Activated CD4-positive, CD25-positive, alpha-beta regulatory T cell (primary cell): ENCODE data around the gene RSPH6A.
"Not testable (repeated sequence)": the region's sequence is repeated elsewhere in the genome, so short reads cannot be mapped to it uniquely, and the experiment has no call there.

Source experiments
- DNase-seq, 4 experiments: peaks; one replicate each; lab custom pipeline; 2025; lab: John Stamatoyannopoulos, UW

RSPH6A gene

DNA sequence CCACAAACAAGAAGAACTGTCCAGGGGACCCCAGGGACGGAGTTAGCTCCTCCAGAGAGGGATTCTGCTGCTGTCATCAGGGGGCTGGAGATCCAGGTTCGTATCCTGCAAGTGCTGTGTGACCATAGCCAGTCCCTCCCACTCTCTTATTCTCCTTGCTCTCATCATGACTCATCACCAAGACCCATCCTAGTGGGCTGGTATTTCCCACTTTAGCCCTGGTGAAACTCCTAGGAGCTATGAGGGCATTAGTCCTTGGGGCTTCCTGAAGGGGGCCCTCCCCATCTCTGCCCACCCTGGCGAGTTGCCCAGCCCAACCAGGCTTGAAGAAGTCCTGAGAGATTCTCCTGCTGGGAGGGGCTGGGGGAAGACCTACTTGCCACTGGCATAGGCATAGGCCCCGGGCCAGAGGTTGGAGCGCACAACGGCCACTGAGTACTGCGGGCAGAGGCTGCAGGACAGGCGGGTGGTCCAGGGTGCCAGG is 15.0 kb downstream of the RSPH6A start:
- DNase-seq, result no peak

DNA sequence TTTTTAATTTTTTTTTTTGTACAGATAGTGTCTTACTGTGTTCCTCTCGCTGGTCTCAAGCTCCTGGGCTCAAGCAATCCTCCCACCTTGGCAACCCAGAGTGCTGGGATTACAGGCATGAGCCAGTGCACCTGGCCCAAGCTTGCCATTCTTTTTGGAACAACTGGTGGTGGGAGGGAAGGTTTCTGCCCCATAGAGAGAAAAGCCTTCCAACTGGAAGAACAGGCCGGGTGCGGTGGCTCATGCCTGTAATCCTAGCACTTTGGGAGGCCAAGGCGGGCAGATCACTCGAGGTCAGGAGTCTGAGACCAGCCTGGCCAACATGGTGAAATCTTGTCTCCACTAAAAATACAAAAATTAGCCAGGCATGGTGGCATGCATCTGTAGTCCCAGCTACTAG is 15.6 kb downstream of the RSPH6A start:
- not testable (repeated sequence) for DNase-seq

DNA sequence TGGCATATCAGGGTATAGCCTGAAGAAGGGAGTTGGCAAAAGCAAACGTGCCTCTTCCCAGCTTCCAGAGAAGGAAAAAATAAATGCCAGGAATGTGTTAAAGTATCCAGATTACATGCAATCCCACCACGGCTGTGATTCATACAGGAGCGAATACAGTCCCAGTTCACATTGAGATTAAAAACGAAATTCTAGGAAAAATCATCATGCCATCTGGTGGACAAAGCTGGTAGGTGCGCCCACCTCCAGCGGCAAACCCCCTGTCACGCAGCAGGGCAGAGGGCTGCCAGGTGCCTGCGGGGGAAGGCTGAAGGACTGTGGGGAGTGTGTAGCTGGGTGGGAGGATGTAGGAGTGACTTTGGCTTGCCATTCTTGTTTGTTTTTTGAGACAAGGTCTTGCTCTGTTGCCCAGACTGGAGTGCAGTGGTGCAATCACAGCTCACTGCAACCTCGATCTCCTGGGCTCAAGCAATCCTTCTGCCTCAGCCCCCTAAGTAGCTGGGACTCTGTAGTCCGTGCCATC is 16.1 kb downstream of the RSPH6A start:
- peak in 1 of 4 experiments; percentile 19 for DNase-seq

DNA sequence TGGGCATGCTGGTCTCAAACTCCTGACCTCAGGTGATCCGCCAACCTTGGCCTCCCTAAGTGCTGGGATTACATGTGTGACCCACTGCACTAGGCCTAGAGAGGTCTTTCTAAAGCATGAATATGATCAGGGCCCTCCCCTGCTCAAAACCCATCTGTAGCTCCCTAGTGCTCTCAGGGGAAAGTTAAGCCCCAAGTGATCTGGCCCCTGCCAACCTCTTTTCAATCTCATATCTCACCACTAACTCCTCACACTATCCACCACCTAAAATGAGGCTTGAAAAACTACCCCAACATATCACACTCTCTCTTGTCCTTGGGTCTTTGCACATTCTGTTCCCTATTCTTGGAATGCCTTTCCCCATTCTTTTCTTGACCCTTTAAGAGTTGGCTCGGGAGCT is 20.5 kb downstream of the RSPH6A start:
- DNase-seq, result no peak

DNA sequence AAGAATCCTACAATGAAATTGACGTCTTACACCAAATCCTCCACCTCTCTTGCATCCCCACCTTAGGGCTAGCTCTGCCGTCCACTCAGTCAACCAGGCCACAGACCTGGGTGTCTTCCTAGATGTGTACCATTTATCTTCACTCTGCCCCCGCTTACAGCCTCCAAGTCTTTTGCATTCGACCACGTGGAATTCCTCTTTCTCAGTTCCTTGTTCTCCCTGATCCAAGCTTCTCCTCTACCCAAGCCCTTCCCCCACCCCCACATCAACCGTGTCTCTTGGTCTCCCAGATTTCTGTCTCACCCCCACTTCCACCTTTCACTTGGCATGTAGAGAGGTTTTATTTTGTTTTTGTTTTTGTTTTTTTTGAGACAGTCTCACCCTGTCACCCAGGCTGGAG is 21.2 kb downstream of the RSPH6A start:
- DNase-seq, result no peak

DNA sequence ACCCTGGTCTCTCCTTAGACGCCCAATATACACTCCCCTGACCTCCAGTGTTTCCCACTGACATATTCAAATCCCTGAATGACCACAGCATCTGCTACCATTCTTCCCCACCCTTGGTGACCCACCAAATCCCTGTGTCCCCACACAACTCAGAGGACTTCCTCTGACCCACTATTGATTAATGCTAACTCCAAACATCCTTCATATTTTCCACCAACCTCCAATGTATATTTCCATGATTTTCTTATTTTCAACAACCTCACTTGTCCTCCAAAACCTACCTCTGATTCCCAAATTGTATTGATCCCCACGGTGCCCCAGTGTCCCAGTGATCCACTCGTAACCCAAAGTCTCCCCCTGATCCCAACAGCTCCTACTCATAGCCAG is 21.9 kb downstream of the RSPH6A start:
- no peak for DNase-seq

DNA sequence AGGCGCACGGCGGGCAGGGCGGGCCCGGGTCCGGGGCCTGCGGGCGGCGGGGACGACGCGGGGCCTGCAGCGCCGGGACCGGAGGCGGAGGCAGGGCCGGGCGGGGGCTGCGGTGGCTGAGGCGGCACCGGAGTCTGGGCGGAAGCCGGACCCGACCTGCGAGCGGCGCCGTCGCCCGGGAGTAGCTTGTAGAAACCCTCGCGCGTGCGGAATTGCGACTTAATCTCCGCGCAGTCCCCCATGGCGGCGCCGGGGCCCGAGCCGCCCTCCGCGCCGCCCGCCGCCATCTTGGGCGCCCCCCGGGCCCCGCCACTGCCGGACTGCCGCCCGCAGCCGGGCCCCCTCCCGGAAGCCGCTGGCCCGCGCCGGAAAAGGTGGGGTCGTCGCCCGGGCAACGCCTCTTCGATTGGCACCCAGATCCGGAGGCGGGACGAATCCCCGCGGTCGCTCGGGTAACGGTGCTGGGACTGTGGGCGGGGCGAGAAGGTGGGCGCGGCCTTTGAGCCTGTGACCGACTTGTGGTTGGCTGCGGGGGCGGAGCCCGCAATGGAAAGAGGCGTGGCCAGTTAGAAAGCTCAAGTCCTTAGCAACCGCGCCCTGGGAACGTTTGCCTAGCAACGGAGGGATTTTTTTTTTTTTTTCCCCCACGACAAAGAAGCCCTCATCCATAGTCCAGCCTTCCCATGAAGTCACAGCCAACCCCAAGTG is 22.5 kb downstream of the RSPH6A start, which contains the start of gene DMWD:
DMWD (minus strand) TSS at position 376 of the 708 bp plus-strand sequence; CDS start at position 287, 89 bp downstream.
- DNase-seq, result peak; percentile 99

DNA sequence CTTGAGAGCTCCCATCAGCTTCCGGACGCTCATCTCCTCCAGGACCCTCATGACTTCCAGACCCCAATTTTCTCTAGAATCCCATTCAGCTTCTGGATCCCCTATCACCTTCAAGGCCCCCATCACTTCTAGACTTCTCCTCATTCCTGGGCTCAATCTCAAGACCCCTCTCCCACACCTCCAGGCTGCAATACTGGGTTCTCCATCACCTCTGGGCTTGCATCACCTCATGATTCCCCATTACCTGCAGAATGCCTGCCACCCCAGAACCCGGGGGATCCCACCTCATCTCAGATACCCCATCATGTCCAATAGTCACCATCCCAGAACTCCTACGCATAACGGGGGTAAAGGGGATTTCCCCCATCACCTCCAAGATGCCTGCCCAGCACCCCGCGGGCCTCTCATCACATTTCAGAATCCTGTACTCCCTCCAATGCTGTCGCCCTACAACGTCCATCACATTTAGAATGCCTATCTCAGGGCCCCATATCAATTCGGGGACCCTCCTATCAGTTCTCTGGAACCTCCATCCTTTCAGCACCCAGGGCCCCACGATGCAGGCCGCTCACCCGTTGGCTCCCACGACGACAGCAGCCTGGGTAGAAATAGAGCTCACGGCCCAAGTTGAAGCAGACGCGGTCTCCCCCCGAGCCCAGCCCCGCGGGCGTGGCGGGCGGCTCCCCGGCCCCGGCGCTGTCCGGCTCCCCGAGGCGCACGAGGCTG is 23.2 kb downstream of the RSPH6A start:
- no peak for DNase-seq

DNA sequence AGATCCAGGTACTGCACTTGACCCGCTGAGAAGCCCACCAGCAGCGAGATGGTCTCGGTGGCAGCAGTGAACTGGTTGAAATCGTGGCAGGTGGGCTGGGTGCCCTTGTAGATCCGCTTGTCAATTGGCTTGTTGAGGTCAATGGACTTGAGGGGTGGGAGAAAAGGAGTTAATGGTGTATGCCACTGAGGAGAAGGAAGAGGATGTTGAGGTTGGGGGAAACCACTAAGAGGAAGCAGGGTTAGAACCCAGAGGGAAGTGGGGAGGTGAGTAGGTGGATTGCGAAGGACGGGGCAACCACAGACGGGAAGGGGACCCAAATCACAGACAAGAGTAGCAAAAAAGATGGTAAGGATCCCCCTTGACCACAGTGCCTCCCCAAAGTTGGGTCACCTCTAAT is 24.2 kb downstream of the RSPH6A start:
- no peak for DNase-seq

DNA sequence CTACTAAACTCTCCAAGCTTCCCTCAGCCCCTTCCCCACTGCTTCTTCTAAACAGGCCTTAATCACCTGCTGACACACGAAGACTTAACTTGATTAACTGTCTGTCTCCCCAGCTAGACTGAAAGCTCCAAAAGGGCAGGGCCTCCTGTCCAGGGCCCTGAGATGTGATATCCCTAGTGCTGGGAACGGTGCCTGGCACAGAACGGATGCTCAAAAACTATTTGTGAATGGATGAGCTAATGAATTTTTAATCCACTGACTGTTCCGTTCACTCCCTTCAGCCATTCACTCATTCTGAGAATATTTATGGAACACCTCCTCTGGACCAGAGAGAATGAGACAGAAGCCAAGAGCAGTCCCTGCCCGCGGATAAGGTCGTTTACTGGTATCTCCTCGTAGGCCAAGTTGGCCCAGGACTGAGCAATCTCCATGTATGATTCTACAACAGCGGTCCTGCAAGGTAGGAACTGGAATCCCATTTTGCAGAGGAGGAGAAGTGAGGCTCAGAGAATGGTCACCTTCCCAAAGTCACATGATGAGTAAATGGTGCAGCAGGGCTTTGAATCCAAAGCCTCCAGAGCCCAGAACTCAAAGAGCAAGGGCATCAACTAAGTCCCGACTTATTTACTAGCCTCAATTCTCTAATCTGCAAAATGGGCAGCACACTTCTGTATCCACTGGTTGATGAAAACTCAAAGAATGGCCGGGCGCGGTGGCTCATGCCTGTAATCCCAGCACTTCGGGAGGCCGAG is 25.9 kb downstream of the RSPH6A start:
- DNase-seq, result no peak

DNA sequence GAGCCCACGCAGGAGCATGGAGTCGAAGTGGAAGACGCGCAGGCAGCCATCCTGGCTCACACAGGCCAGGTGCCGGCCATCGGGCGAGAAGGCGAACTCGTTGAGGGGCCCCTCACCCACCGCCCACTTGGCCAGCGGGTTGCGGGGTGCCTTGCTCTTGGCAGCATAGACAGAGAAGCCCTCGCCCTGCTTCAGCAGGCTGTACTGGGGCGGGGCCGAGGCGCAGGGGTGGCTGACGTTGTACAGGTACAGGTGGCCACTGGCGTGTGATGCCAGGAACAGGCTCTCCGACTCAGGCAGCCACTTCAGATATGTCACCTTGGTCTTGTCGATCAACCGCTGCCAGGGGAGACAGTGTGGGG is 28.6 kb downstream of the RSPH6A start:
- DNase-seq, result no peak

DNA sequence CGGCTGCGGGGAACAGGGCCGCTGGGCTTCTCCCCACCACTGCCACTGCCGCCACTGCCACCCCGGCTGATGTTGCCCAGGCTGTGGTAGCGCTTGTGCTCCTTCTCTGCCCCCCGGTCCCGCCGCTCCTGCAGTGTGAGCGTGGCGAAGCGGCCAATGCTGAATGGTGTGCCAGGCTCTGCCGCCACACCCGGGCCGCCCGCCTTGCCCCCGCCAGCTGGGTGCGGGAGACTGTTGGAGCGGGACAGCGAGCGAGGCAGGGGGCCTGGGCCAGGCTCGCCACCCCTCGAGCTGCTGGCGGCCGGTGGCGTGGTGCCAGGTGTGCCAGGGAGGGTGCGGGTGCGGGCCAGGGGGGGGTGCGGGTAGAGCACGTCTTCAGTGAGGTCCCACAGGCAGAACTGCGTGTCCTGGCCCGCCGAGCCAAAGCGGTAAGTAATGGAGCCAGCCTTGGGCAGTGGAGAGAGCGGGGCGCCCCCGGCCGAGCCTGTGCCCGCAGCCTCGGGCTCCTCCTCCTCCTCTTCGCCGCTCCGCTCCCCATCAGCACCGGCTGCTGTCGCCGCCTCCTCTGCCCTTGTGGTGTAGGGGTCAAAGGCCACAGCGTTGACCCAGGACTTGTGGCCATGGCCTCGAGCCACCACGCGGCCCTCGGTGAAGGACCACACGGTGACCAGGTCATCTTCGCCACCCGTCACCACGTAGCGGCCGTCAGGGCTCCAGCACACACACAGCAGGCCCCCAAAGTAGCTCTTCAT is 29.2 kb downstream of the RSPH6A start:
- DNase-seq, result no peak

DNA sequence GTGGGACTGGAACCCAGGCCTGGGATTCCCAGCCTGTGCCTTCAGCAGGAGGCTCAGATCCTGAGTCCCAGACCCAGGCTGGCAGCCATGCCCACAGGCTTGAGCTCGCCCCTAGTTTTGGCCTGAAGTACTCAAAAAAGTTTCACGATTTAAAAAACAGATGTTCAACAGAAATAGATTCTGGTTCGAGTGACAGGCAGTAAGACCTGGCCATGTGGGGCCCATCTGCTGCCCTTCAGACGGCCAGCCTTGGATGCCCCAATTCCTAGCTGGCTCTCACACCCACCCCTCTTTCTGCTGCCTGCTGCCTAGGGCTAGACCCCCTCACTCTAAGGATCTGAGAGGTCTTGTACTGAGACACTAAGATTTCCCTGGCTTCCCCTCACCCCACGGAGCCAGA is 30.0 kb downstream of the RSPH6A start:
- no peak for DNase-seq

DNA sequence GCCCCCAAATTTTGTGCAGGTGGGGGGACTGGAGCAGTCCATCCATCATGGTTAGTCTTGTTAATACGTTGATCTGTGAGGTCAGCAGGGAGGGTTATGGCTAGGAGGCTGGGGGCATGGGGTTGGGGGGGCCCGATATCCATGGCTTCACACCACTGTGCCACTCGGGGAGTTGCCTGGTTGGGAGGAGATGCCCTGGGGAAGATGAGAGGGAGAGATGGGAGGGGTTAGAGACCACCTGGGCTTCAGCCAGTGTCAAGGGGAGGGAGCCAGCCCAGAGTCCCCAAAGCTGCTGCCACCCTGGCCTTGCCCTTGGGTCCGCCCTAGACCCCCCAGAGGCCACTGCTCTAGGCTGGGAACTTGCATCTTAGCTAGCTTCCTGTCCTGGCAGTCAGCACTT is 31.0 kb downstream of the RSPH6A start:
- DNase-seq, result no peak

DNA sequence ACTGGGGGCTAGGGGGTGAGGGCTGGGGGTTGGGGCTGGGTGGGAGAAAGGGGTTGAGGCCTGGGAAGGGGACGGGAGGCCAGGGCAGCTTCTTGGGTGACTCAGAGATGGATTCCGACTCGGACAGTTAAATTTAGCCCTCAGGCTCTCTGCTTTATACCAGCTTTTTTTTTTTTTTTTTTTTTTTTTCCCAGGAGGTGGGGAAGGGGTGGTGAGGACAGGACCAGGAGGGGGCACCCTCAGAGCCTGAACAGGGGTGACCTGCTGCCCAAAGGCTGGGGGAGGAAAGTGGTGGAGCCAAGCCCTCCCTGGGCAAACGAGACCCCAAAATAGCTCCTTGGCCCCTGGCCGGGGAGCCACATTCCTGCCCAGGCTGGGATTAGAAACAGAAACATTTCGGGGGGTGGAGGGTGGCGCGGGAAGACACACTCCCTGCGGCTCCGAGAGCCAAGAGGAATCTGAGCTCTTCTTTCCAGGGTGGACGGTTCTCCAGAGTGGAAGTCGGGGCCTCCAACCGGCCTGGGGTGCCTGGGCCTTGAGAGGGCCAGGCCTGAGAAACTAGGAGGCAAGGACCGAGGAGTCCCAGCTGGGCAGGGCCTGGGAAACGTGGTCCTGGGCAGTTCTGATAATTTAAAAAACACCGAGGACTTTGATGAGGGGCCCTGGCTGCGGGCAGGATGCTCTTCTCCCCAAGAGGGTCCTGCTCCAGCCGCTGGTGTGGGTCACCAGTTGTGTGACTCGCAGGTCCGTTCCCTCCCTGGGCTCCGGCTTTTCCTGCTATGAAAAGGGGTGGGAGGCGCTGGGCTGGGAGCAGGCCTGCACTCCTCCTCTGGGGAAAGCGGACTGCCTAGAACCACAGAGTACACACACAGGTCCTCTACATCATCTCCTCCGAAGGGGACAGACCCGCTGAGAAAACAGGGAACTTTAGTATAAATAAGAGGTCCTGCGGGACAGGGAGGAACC is 32.0 kb downstream of the RSPH6A start:
- no peak for DNase-seq

DNA sequence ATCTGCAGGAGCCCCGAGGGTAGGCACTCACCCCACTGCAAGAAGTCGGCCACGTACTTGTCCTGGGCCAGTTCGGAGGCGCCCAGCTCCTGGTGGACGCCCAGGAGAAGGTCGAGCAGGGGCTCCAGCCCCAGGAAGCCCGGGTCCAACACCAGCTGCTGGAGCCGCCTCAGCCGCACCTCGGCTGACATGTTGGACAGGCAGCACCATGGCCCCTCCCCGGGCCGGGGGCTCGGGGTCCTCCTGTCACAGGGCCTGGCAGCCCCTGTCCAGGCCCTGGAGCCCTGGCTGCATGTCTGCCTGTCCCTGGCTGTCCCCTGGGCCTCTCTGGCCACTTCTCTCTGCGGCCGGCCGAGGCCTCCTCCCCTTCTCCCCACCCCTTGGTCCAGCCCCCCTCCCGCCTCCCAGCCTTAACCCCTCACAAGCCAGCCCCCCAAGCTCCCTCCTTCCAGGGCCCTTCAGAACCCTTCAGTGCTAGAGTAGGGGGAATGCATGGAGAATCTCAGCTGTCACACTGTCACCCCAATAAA is 32.9 kb downstream of the RSPH6A start, which contains the start of gene DMPK:
DMPK (minus strand) TSS at position 329 of the 530 bp plus-strand sequence; CDS start at position 191, 138 bp downstream.
- DNase-seq, result no peak

DNA sequence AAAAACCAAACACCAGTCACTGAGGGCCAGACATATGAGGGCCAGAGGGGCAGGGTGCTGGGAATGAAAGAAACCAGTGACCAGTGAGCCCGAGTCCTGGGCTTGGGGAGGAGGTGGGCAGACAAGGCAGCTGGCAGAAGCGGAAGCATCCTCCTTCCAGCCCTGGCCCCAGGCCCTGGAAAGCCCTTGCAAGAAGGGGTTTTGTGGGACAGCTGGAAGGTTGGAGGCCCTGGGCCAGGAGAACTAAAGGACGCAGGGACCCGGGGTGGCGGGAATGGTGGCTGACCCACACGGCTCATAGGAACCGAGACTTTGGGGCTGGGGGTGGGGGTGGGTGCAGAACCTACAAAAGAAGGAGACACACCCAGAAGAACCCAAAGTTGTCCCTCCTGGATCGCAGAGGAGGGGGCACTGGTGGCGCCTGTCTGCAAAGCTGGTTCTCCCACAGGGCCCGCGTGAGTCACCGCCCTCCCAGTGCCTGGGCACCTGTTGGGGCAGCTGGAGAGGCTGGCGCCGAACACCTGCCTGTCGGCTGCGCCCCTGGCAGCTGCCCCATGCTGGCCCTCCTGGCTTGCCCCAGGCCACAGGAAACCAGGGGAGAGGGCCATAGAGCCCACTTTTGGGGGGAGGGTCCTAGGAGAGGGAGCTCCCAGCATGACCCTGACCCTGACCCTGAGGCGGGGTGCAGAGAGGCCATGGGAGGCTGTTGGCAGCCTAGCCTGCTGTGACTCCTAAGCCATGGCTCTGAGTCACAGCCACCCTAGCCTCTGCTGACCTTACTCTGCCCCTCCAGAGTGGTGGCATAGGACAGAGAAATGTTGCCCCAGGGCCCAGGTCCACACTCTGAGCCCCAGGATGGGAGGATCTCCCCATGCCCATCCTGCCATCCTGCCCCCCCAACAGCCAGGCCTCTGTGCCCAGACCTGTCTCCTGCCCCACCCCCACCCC is 33.6 kb downstream of the RSPH6A start:
- no peak for DNase-seq

DNA sequence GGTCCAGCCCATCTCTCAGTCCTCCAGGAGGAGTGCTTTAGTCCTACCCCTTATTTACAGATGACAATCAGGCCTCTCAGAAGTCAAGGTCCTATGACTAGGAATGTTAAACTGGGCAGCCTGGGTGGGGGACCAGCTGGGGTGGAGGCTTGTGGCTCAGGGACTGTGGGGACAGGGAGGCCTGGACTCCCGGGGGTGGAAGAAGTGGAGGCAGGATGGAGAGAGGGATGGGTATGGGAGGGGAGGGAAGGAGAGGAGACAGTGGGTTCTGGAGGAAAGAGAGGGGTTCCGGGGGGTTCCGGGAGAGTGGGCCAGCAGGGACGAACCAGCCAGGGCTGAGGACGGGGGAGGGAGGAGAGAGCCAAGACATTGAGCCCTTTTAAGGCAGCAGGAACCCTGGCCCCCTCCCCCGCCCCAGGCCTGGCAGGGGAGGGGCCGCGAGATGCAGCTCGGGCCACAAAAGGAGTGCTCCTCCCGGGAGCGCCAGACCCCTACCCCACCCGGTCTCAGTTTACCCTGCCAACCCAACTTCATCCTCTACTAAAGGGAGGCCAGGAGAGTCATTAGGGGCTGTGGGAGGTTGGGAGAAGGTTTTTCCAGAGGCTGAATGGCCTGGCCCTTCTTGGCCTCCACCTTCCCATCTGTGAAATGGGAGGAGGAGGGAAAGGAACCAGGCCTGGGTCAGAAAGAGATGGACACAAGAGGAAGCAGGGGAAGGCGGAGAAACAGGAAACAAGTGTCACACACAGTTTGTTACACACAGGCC is 34.5 kb downstream of the RSPH6A start:
- no peak for DNase-seq

DNA sequence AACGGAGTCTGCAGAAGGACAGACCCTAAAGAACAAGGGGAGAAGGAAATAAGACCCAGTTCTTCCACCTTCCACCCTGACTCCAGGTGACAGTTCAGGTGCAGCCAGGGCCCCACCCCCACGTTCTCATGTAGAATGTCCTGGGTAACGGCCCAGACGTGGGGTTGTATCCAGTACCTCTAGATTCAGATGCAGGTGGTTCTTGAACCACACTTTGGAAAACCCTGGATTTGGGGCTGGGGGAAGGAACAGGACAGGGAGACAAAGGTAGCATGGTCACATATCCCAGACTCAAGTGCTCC is 35.0 kb downstream of the RSPH6A start:
- DNase-seq, result no peak
